Epithelial cell of prostate (primary cell): Measurements from ENCODE around the gene TNNT1.
"Not testable (repeated sequence)": the region's sequence is repeated elsewhere in the genome, so short reads cannot be mapped to it uniquely, and the experiment has no call there.

Experiments
- DNase-seq: peaks from one replicate; pipeline ENCODE4 v3.0.0-alpha.2; 2011; ENCODE audit warnings: low read depth, low spot score
- H3K27ac ChIP-seq: fragments of 450-650 bp; 2 replicates; pipeline ENCODE4 v1.5.1; 2017; ENCODE audit warnings: mild to moderate bottlenecking

TNNT1 gene

GRCh38 chr19:55113570-55114039, 35.4 kb downstream of the TNNT1 start:
- DNase-seq, result no peak
- H3K27ac ChIP-seq, result no peak overlapping the region

DNA sequence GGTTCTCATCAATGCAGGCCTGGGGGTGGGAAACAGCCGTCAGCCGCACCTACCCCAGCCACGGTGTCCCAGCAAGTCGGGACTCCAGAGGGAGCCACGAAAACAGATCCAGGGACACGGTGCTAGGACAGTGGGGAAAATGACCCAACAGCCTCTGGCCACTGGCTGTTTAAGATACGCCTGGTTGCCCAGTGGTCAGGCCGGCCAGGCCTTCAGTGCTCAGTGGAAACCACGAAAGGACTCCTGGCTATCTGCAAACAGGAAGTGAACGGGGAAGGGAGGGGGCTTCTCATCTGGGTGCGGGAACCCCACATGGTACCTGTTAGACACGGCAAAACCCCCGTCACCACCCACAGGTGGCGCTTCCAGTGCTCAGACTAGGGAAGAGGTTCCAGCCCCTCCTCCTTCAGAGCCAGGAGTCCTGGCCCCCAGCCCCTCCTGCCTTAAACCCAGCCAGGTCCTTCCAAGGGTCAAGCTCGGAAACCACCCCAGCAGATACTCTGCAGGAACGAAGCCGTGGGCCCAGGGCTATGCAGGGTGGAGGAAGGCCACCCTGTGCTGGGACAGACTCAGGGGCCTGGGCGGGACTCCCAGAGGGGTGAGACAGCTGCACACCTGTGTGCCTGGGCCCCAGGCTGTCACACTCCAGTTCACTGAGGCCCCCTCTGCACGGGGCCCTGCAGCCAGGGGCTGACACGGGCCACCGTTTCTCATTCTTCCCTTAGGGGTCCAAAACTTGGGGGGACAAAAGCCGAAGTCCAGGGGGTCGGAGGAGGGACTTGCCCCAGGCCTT, 36.0 kb downstream of the TNNT1 start:
- DNase-seq, result no peak
- no peak overlapping the region for H3K27ac ChIP-seq

GRCh38 chr19:55112246-55112776, 36.7 kb downstream of the TNNT1 start:
- no peak for DNase-seq
- H3K27ac ChIP-seq, result no peak overlapping the region

- DNase-seq, result no peak
- H3K27ac ChIP-seq, result no peak overlapping the region
Measured at GRCh38 chr19:55111238-55111831, 37.7 kb downstream of the TNNT1 start.

DNA sequence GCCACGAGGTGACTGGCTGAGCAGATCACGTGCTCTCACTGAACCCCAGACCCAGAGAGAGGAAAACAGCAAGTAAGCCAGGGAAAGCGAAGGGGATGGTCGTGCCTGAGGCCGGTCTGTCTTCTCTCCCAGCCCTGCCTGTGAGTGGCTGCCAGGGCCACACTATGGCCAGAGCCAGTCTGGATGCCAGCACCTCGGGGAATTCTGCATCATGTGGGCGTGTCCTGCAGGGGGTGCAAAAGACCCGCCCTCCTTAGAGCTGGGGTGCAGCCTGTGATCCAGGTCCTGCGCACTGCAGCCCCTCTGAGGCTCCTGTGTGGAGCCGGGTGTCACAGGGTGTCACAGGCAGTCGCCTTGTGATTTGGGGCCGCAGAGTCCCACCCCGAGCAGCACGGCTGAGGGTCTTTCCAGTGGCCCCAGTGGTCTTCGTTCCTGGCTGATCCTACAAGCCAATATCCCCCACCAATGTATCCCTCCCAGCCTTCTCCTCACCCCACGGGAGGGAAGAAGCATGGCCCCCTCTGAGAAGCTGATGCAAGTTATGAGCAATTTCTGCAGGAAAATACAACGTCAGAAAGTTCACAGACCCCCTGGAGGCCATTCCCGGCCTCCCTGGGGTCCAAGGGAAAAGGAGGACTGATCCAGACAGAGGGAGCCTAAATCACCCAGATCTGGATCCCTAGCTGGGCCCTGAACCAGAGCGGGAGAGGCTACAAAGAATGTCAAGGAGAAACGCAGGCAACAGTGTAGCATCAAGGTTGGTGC, 39.3 kb downstream of the TNNT1 start:
- no peak overlapping the region for H3K27ac ChIP-seq
- DNase-seq, result no peak

GRCh38 chr19:55107252-55107651, 41.8 kb downstream of the TNNT1 start:
- H3K27ac ChIP-seq, DNase-seq: not testable (repeated sequence)

DNA sequence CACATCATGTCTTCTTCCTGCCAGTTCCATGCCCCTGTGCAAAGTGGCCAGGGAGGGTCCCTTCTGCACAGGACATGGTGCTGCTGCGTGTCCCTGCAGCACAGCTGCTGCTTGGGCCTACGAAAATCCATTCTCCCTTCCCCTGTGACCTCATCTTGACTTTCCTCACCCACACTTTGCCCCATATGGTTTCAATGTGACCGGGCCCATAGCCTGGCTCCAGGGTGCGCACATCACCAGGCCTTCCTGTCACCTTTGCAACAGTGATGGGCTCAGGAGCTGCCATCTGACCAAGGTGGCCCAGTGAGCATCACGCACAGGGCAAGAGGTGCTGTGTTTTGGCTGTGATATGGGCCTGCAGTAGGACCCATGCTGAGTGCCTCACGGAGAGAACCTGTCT, 42.4 kb downstream of the TNNT1 start:
- H3K27ac ChIP-seq, result no peak overlapping the region
- no peak for DNase-seq

DNA sequence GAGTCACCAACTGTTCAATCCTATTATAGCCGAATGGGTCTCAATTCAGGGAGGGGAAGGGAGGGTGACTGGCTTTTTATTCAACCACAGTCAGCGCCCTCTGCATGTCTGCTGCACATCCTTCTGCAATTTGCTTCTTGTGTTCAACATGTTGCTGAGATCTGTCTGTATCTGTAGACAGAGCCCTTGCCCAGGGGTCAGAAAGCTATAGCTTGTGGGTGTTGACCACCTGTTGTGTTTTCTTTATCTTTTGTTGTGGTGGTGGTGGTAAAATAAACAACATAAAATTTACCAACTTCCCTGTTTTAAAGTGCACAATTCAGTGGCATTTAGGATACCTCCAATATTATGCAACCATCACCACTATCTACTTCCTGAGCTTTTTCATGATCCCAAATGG, 43.8 kb downstream of the TNNT1 start:
- no peak for DNase-seq
- no peak overlapping the region for H3K27ac ChIP-seq

- no peak overlapping the region for H3K27ac ChIP-seq
- DNase-seq, result no peak
Measured at GRCh38 chr19:55103190-55103589, 45.8 kb downstream of the TNNT1 start.

DNA sequence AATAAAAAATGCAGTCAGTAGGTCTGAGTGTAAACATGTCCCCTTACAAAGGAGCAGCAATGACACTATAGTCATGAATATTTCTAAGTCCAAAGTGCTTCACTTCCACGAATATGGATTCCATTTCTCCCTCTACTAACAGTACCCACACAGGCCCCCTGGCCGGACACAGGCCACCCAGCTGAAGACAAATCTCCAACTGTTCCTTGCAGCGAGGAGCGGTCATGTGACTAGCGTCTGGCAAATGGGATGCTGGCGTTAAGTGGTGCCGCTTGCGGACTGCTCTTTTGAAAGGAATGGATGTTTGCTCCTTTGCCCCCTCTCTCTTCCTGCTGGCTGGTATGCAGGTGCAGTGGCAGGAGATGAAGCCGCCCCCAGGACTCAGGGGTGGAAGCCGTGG, 47.7 kb downstream of the TNNT1 start:
- no peak for DNase-seq
- no peak overlapping the region for H3K27ac ChIP-seq

- no peak overlapping the region for H3K27ac ChIP-seq
- no peak for DNase-seq
Measured at GRCh38 chr19:55099557-55100506, 49.2 kb downstream of the TNNT1 start.

DNA sequence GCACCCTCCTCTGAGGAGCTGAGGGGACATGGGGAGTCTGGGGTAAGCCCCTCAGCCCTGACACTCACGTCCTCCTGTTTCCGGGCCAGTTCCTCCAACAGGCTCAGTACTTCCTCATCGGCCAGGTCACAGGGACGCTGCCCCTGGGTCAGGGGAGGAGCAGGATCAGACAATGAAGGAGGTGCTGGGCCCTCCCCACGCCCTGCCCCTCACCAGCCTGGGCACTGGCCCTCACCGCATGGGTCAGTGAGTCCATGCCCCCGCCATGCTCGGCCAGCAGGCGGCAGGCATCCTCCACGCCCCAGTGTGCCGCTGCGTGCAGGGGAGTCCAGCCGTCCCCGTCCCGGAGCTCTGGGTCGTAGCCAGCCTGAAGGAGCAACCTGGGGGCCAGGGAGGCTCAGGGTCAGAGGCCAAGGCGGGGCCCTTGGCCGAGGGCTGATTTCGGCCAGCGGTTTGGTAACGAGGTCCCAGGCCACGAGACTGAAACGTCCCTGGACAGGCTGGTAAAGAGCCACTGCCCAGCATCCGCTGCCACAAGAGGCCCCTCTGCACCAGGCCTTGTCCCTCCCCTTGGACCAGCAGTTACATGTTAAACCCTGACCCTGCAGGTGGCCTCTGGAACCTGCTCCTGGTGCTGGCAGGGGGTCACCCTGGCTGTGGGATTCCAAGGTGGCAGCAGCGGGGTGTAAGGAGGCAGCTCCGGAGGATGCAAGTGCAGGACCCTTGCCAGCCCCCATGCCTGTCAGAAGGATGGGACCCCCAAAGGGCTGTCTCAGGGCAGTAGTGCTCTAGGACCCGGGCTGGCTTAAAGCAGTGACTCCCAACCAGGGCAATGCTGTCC, 50.1 kb downstream of the TNNT1 start:
- DNase-seq, result no peak
- no peak overlapping the region for H3K27ac ChIP-seq

DNA sequence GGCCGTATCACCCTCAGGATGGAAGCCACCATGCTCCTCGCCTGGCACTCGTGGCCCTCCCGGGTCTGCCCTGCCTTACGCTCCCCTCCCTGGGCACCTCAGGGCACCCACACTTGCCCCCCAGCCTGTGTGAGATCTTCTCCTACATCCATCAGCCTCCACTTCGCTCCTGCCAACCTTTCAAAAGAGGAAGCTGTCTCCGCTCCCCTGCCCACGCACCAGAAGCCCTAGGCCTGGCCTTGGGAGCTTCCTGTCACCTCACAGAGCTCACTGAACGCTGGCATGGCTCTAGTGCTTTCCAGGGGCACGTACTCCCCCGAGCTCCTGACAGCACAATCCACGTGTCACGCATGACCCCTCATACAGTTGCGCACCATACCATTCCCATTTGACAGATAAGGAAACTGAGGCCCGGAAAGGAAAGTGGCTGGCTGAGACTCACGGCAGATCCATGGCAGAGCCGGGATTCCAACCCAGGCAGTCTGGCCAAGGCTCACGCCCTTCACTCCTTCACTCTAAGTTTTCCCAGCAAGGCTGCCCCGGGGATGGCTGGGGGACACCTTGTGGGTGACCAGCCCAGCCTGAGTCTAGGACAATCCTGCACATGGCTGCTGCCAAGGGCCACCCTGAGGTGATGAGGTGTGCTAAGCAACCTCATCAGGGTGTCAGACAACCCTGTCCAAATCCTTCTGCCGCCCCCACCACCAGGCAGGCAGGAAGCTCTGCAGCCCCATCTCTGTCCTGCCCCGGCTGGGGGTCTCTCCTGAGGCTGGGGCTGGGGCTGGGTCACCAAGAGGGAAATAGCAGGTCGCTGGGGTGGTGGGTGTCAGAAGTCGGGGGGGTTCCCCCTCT, 50.9 kb downstream of the TNNT1 start:
- DNase-seq, result no peak

DNA sequence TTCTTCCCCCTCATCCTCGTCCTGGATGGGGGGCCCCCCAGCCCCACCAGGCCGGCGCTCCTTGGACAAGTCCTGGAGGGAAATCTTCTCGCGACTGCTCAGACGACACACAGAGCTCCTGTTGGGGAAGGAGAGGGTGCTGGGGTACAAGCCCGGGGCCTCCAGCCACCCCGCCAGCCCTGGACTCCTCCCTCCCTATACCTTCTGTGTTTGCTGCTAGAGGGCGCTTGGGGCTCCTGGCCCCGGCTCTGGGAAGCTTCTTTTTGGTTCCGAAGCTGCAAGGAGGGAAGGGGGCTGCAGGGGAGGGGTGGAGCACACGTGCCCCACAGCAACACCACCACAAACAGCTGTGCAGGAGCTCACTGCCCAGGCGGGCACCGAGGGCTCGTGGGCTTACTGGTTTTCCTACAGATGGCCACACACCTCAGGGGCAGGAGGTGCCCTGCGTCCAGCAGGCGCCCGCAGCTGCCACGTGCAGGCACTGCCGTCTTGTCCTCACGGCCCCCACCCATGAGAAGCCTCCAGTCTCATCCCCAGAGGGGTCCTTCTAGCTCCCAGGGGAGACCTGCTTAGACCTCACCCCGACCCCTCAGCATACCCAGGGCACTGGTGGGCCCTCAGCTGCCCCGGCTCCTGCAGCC, 52.8 kb downstream of the TNNT1 start:
- H3K27ac ChIP-seq, result no peak overlapping the region
- no peak for DNase-seq

More for the DNA sequence above, 50.9 kb downstream of the TNNT1 start:
- H3K27ac ChIP-seq, result no peak overlapping the region

GRCh38 chr19:55095260-55096060, 53.5 kb downstream of the TNNT1 start:
- H3K27ac ChIP-seq, result no peak overlapping the region
- no peak for DNase-seq

DNA sequence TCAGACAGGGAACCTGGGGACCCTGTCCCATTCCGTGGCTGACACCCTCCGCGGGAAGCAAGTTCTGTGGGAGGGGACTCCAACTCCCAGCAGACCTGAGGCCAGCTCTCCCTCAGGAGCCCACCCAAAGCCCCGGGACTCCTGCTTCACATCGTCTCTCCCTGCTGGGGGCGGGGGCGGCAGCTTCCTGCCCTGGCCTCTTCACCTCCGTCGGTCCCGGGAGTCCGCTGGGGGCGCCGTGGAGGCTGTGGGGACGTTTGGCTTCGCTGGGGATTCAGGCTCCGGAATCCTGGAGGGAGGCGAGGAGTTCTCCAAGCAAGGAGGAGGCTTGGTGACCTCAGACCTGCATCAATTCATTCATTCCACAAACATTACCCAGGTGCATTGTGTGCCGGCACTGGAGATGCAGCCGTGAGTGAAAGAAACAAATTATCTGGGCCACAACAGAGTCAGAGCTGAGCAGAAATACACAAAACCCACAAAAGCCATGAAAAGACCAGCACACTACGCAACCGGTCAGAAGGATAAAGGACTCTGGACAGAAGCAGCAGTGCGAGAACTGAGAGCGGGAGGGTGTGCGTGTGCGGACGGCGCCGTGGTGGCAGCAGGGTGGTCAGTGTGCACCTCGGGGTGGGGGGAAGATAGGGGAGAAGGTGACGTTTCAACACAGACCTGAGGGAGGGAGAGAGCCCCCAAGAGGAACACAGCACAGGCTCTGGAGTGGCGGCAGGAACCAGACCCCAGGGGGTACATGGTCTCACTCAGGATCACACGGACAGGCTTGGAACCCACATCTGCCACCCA, 54.3 kb downstream of the TNNT1 start:
- no peak for DNase-seq
- no peak overlapping the region for H3K27ac ChIP-seq
